ENCODE measurements around the gene CFAP77. TPM values are rescaled to one million over a fixed set of nuclear protein-coding genes. Genes with fewer than 3 reads are reported as not detected.

CFAP77 gene
- total and polyA plus RNA-seq, 2 of the 4 experiments (the other 2 are of a cell fraction): not detected

DNA sequence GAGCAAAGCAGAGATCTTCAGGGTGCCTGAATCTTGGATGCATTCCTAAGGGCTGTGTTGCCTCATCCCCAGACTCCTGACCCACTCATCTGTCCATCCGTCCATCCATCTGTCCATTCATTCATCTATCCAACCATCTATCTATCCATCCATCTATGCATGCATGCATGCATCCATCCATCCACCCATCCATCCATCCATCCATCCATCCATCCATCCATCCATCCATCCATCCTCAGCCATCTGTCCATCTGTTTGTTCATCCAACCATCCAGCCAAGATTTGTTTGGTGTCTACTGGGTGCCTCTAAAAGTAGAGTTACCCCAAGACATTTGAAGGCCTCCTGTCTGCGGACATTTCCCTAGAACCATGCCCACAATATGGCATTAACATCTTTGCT is 144.7 kb downstream of the CFAP77 start:
- dilution Hi-C loops (cut with HindIII; ENCODE audit: low sequenced_read_pairs, unreplicated experiment): no loop called here

More for the DNA sequence above, 144.7 kb downstream of the CFAP77 start:
- Histone ChIP-seq H3K9me1 (ENCODE audit: insufficient read depth, low read length) (no peaks in the 10 kb centered on the region), H3K27ac (ENCODE audit: insufficient read depth, low read length) (no peak overlapping the region), H2BK15ac (ENCODE audit: low read depth, low read length) (no peak overlapping the region), H3K23ac (ENCODE audit: low read depth, low read length) (no peak overlapping the region), H3K18ac (ENCODE audit: low read depth, low read length) (no peak overlapping the region), H3K4me2 (ENCODE audit: low read depth, low read length) (no peak overlapping the region), H2BK5ac (ENCODE audit: low read depth, low read length, poor library complexity, severe bottlenecking) (no peak overlapping the region), H3K4me3 (ENCODE audit: insufficient read depth, low read depth, low read length) (no peak overlapping the region), H2BK120ac (ENCODE audit: low read depth, low read length) (no peak overlapping the region), H4K8ac (ENCODE audit: low read depth in 2 of 2, low read length in 2 of 2) (no peak overlapping the region), H3K14ac (replicated peaks; ENCODE audit: low read depth, low read length) (no peak overlapping the region), H2AK5ac (ENCODE audit: low read depth, low read length) (no peak overlapping the region), H2AK9ac (replicated peaks; ENCODE audit: low read depth, low read length, poor library complexity) (no peak overlapping the region), H3K9me3 (ENCODE audit: control insufficient read depth, insufficient read depth, low read length) (peaks cover 3% of the 10 kb centered on the region), H4K5ac (ENCODE audit: low read depth, low read length) (no peak overlapping the region), H2AFZ (replicated peaks; ENCODE audit: low read length, poor library complexity) (no peak overlapping the region), H2BK20ac (ENCODE audit: low read depth, low read length) (no peak overlapping the region), H3K27me3 (ENCODE audit: control insufficient read depth, insufficient read depth, low read length) (peaks cover 33% of the 10 kb centered on the region), H3K79me1 (ENCODE audit: low read depth in 1 of 2, low read length in 2 of 2) (no peaks in the 10 kb centered on the region), H3K9ac (ENCODE audit: low read depth, low read length) (no peak overlapping the region), H3K4me1 (ENCODE audit: control insufficient read depth, insufficient read depth, low read length) (no peaks in the 10 kb centered on the region), H4K91ac (ENCODE audit: insufficient read depth, low read depth, low read length) (no peak overlapping the region), H4K20me1 (ENCODE audit: insufficient read depth, low read length) (no peaks in the 10 kb centered on the region), H3K56ac (ENCODE audit: extremely low read depth, insufficient read depth, low read length) (no peak overlapping the region), H3K36me3 (ENCODE audit: control insufficient read depth, insufficient read depth, low read length) (no peaks in the 10 kb centered on the region), H3K4ac (ENCODE audit: low read depth, low read length) (no peak overlapping the region)
- intact Hi-C loops (cut with micrococcal nuclease): no loop called here
- CTCF ChIA-PET: interaction anchor here (0.7 kb wide), 1 partner anchor 378 kb away, joined by 3 read pairs; no protein-coding TSS in a partner anchor
- no peak for TF ChIP-seq CHD1 (IDR thresholded peaks at IDR 0.05; ENCODE audit: low read depth, low read length)
- TF ChIP-seq FOS (IDR thresholded peaks at IDR 0.05; ENCODE audit: low read depth, low read length): no peak
- in situ Hi-C loops (cut with MboI; ENCODE audit: low sequenced_read_pairs): no loop called here
- no peak for ATAC-seq (ENCODE audit: low read depth)
- no peak for DNase-seq
- 40% methylated on average over 1 of the region's 2 CpGs; no CpG with 5 or more reads in 1 of the 2 experiments for WGBS, 2 experiments (ENCODE audit: extremely low coverage in 2 of 2, insufficient read length in 1 of 2)
- no TSS peak for BruUV-seq (replicated peaks)
- POLR2A ChIA-PET (ENCODE audit: unreplicated experiment): no interaction called here
